Astrocyte (in vitro differentiated cells and primary cell): ENCODE results near the gene C12orf42. TPM values are rescaled to one million over a fixed set of nuclear protein-coding genes. Genes with fewer than 3 reads are reported as not detected.

Experiments
- DNase-seq: peaks from one replicate; pipeline ENCODE4 v3.0.0-alpha.2; 2010; ENCODE audit warnings: low read depth
- FAIRE-seq: peaks from 2 replicates; lab custom pipeline; 2011; peaks lifted over from hg19 to GRCh38; lab: Jason Lieb, UNC
- H2AFZ ChIP-seq: 2 replicates; pipeline ENCODE4 v1.6.0; 2012; ENCODE audit warnings: low read depth, low read length, inconsistent platforms
- H3K27ac ChIP-seq: 2 replicates; pipeline ENCODE4 v1.5.1; 2011; ENCODE audit warnings: low read depth, low read length, inconsistent platforms
- H3K27me3 ChIP-seq: 2 replicates; pipeline ENCODE4 v1.6.0; 2011; ENCODE audit warnings: low read length, inconsistent platforms; ENCODE audit not compliant: insufficient read depth
- H3K36me3 ChIP-seq: 2 replicates; pipeline ENCODE4 v1.5.1; 2011; ENCODE audit warnings: low read length, inconsistent platforms; ENCODE audit not compliant: insufficient read depth
- H3K4me1 ChIP-seq: 2 replicates; pipeline ENCODE4 v1.5.1; 2011; ENCODE audit warnings: low read length, inconsistent platforms; ENCODE audit not compliant: insufficient read depth
- H3K4me2 ChIP-seq: 2 replicates; pipeline ENCODE4 v1.6.0; 2012; ENCODE audit warnings: low read length, inconsistent platforms
- H3K4me3 ChIP-seq: 2 replicates; pipeline ENCODE4 v1.5.1; 2011; ENCODE audit warnings: low read depth, mild to moderate bottlenecking, low read length, inconsistent platforms; ENCODE audit not compliant: insufficient read depth
- H3K79me2 ChIP-seq: 2 replicates; pipeline ENCODE4 v1.6.0; 2012; ENCODE audit warnings: mild to moderate bottlenecking, low read length, inconsistent platforms; ENCODE audit not compliant: insufficient read depth
- H3K9ac ChIP-seq: 2 replicates; pipeline ENCODE4 v1.6.0; 2012; ENCODE audit warnings: mild to moderate bottlenecking, low read length, inconsistent platforms
- H3K9me3 ChIP-seq: 2 replicates; pipeline ENCODE4 v1.5.1; 2012; ENCODE audit warnings: low read depth, mild to moderate bottlenecking, low read length, inconsistent platforms; ENCODE audit not compliant: insufficient read depth
- H4K20me1 ChIP-seq: 2 replicates; pipeline ENCODE4 v1.6.0; 2012; ENCODE audit warnings: low read length, inconsistent platforms; ENCODE audit not compliant: insufficient read depth
- H3K27ac Mint-ChIP-seq: one replicate; pipeline ENCODE4 v1.8.0; 2021; ENCODE audit warnings: mild to moderate bottlenecking, mixed read lengths; ENCODE audit not compliant: unreplicated experiment
- H3K27me3 Mint-ChIP-seq: one replicate; pipeline ENCODE4 v1.8.0; 2021; ENCODE audit warnings: low read depth, mixed read lengths; ENCODE audit not compliant: unreplicated experiment
- H3K36me3 Mint-ChIP-seq: one replicate; pipeline ENCODE4 v1.8.0; 2021; ENCODE audit warnings: low read depth, mixed read lengths; ENCODE audit not compliant: unreplicated experiment
- H3K4me1 Mint-ChIP-seq: one replicate; pipeline ENCODE4 v1.8.0; 2021; ENCODE audit warnings: low read depth, mixed read lengths; ENCODE audit not compliant: unreplicated experiment
- H3K4me3 Mint-ChIP-seq: one replicate; pipeline ENCODE4 v1.8.0; 2021; ENCODE audit warnings: mild to moderate bottlenecking, moderate library complexity, mixed read lengths; ENCODE audit not compliant: unreplicated experiment
- H3K9me3 Mint-ChIP-seq: one replicate; pipeline ENCODE4 v1.8.0; 2021; ENCODE audit warnings: mild to moderate bottlenecking, mixed read lengths; ENCODE audit not compliant: unreplicated experiment
- CTCF ChIP-seq: IDR thresholded peaks from 2 replicates; pipeline ENCODE4 v1.5.1; 2011; ENCODE audit warnings: low read depth, mild to moderate bottlenecking, inconsistent platforms, low read length, moderate library complexity; ENCODE audit not compliant: insufficient read depth
- EZH2 ChIP-seq: IDR thresholded peaks from 2 replicates; pipeline ENCODE4 v1.6.1; 2012; ENCODE audit warnings: mild to moderate bottlenecking, low read length, inconsistent platforms; ENCODE audit not compliant: insufficient read depth
- total RNA-seq: library from RNA; stranded (reverse); gene quantifications from 2 replicates; pipeline ENCODE4 v1.2.1, GENCODE V29; 2021

Gene C12orf42
- total RNA-seq, 1 donor from 2014 or later = not detected

DNA sequence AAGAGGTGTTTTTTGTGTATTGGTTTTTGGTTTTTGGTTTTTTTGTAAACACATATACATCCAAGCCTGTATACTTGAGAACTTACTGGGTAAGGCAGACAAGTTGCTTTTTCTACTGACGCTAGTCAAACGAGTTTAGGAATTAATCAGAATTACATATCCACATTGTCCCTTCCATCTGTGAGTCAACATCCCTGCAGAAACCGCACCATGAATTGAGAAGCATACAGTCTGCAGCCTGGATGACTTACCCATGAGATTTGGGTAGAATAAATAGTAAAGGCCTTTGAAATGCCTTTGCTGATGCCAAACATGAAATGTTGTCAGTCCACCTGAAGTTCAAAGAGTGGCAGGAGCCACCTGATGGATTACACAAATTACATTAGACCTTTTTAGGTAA is 21.4 kb upstream of the C12orf42 start:
- Histone ChIP-seq H3K9me3 (no peaks in the 10 kb centered on the region), H2AFZ (no peak overlapping the region), H3K27me3 (no peaks in the 10 kb centered on the region), H3K4me2 (no peak overlapping the region), H4K20me1 (no peaks in the 10 kb centered on the region), H3K36me3 (no peaks in the 10 kb centered on the region), H3K4me3 (no peak overlapping the region), H3K79me2 (no peaks in the 10 kb centered on the region), H3K9ac (no peak overlapping the region), H3K27ac (no peak overlapping the region), H3K4me1 (no peaks in the 10 kb centered on the region)
- Mint-ChIP-seq H3K4me3 (no peak overlapping the region), H3K36me3 (no peaks in the 10 kb centered on the region), H3K4me1 (peaks cover 23% of the 10 kb centered on the region), H3K27ac (no peak overlapping the region), H3K27me3 (peaks cover 2% of the 10 kb centered on the region), H3K9me3 (no peaks in the 10 kb centered on the region)
- TF ChIP-seq EZH2 (no peak), CTCF (no peak)
- FAIRE-seq (no peak), DNase-seq (no peak)

DNA sequence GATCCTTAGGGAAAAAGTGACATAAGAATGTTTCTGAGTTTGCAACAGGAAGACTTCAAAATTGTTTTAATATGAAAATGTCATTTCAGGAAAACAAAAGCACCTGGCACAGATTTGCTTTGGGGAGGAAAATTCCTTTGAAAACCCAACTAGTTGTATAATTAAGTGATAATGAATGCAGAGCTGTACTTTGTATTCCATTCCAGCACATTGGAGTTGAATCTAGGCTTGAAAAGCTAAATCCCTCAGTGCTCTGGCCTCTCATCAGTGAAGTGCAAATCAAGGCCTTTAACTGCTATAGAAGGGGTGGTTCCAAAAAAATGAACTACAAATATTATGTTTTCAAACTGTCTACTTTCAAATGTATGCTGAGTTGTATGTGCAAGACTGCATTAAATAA is 19.6 kb upstream of the C12orf42 start:
- H3K4me1 Mint-ChIP-seq = peaks cover 13% of the 10 kb centered on the region

More for the DNA sequence above, 19.6 kb upstream of the C12orf42 start:
- Mint-ChIP-seq H3K9me3 (no peaks in the 10 kb centered on the region), H3K27ac (no peak overlapping the region), H3K4me3 (no peak overlapping the region), H3K27me3 (no peaks in the 10 kb centered on the region), H3K36me3 (no peaks in the 10 kb centered on the region)
- Histone ChIP-seq H3K36me3 (no peaks in the 10 kb centered on the region), H3K79me2 (no peaks in the 10 kb centered on the region), H3K9me3 (no peaks in the 10 kb centered on the region), H3K27me3 (no peaks in the 10 kb centered on the region), H3K9ac (no peak overlapping the region), H2AFZ (no peak overlapping the region), H3K4me1 (no peaks in the 10 kb centered on the region), H3K27ac (no peak overlapping the region), H3K4me3 (no peak overlapping the region), H3K4me2 (no peak overlapping the region), H4K20me1 (no peaks in the 10 kb centered on the region)
- TF ChIP-seq EZH2 = no peak
- no peak for TF ChIP-seq CTCF
- DNase-seq (no peak), FAIRE-seq (no peak)
